PC-3 (cell line): ENCODE data around the gene PTPN20. TPM values are rescaled to one million over a fixed set of nuclear protein-coding genes. Genes with fewer than 3 reads are reported as not detected.

Experiments
- ATAC-seq: fragments of 200-7000 bp; cut with Tn5 transposase; 2 replicates; pipeline ENCODE4 v1.9.1; 2020; ENCODE audit warnings: mild to moderate bottlenecking, moderate library complexity
- BruUV-seq: library from RNA; stranded (reverse); fragments of 400-500 nt; replicated peaks from 2 replicates; lab custom pipeline; 2021; lab: Mats Ljungman, UMichigan
- CTCF ChIA-PET: fragments of 300-600 bp; sonication (Branson Sonifier 250); formaldehyde crosslinking; loops from one replicate; lab custom pipeline; 2022; ENCODE audit warnings: antibody characterized with exemption; lab: Charles Lee
- POLR2A ChIA-PET: fragments of 300-600 bp; sonication (Branson Sonifier 250); formaldehyde crosslinking; loops from one replicate; lab custom pipeline; 2022; ENCODE audit warnings: antibody characterized with exemption; ENCODE audit not compliant: unreplicated experiment; lab: Charles Lee
- DNase-seq: peaks from one replicate; pipeline ENCODE4 v3.0.0-alpha.2; 2015
- H2AFZ ChIP-seq: fragments of 300-600 bp; sonication (generic); 2 replicates; pipeline ENCODE4 v1.6.0; 2016; ENCODE audit warnings: antibody characterized with exemption, low read length
- H3F3A ChIP-seq: fragments of 300-600 bp; sonication (generic); one replicate; pipeline ENCODE4 v1.6.0; 2017; ENCODE audit warnings: antibody characterized with exemption, low read length, control low read depth, mild to moderate bottlenecking; ENCODE audit not compliant: unreplicated experiment
- H3K27ac ChIP-seq: fragments of 300-600 bp; sonication (generic); 2 replicates; pipeline ENCODE4 v1.5.1; 2016; ENCODE audit warnings: mild to moderate bottlenecking, low read length
- H3K27me3 ChIP-seq: fragments of 300-600 bp; sonication (generic); 2 replicates; pipeline ENCODE4 v1.6.1; 2016; ENCODE audit warnings: low read length, mixed read lengths
- H3K36me3 ChIP-seq: fragments of 300-600 bp; sonication (generic); 2 replicates; pipeline ENCODE4 v1.6.1; 2016; ENCODE audit warnings: low read depth, mixed run types, low read length, mixed read lengths
- H3K4me1 ChIP-seq: fragments of 300-600 bp; sonication (generic); 2 replicates; pipeline ENCODE4 v1.5.1; 2016; ENCODE audit warnings: low read length; ENCODE audit not compliant: insufficient read depth
- H3K4me2 ChIP-seq: fragments of 300-600 bp; sonication (generic); 2 replicates; pipeline ENCODE4 v1.6.0; 2016; ENCODE audit warnings: low read length
- H3K4me3 ChIP-seq: fragments of 300-600 bp; sonication (generic); 2 replicates; pipeline ENCODE4 v1.5.1; 2016; ENCODE audit warnings: mild to moderate bottlenecking, low read length, mixed read lengths
- H3K79me2 ChIP-seq: fragments of 300-600 bp; sonication (generic); 2 replicates; pipeline ENCODE4 v1.6.1; 2017; ENCODE audit warnings: low read length, mixed read lengths
- H3K9ac ChIP-seq: fragments of 300-600 bp; sonication (generic); 2 replicates; pipeline ENCODE4 v1.6.0; 2016; ENCODE audit warnings: mild to moderate bottlenecking, low read length
- H3K9me2 ChIP-seq: fragments of 300-600 bp; sonication (generic); replicated peaks from 2 replicates; pipeline ENCODE4 v1.6.1; 2016; ENCODE audit warnings: mixed run types, low read length, mixed read lengths
- H3K9me3 ChIP-seq: fragments of 300-600 bp; sonication (generic); 2 replicates; pipeline ENCODE4 v1.6.1; 2016; ENCODE audit warnings: low read length, mixed read lengths
- H4K20me1 ChIP-seq: fragments of 300-600 bp; sonication (generic); 2 replicates; pipeline ENCODE4 v1.6.1; 2016; ENCODE audit warnings: low read length, mixed read lengths
- CTCF ChIP-seq: fragments of 300-600 bp; sonication (generic); conservative IDR thresholded peaks from 2 replicates; pipeline ENCODE4 v1.5.1; 2017; ENCODE audit warnings: antibody characterized with exemption, low read depth, mild to moderate bottlenecking, low read length
- EZH2 ChIP-seq: fragments of 300-600 bp; sonication (generic); IDR thresholded peaks from one replicate; pipeline ENCODE4 v1.6.1; 2017; ENCODE audit warnings: antibody characterized with exemption, mild to moderate bottlenecking, low read length; ENCODE audit not compliant: unreplicated experiment
- EZH2phosphoT487 ChIP-seq: fragments of 300-600 bp; sonication (generic); IDR thresholded peaks from 2 replicates; pipeline ENCODE4 v1.6.1; 2018; ENCODE audit warnings: mild to moderate bottlenecking, antibody characterized with exemption, low read length, borderline replicate concordance
- intact Hi-C: fragments of 100-400 bp; cut with micrococcal nuclease; formaldehyde crosslinking; loops from 2 replicates; pipeline ENCODE4 v1.9.0; 2023
- total RNA-seq: library from RNA; depleted of rRNA; stranded (reverse); fragments of >200 nt; gene quantifications from 2 replicates; pipeline ENCODE4 v1.2.3, GENCODE V29; 2014

The PTPN20 gene
- total RNA-seq, 1 experiment from 2014 or later, result 3.6 TPM

GRCh38 chr10:47041396-47042198 is 130.4 kb downstream of the PTPN20 start:
- no peak for ATAC-seq
- POLR2A ChIA-PET, result no interaction called here

GRCh38 chr10:47042199-47042473 is 130.9 kb downstream of the PTPN20 start:
- Histone ChIP-seq H3K9ac (no peak overlapping the region), H3K79me2 (no peaks in the 10 kb centered on the region), H3K4me1 (no peaks in the 10 kb centered on the region), H3K27me3 (no peaks in the 10 kb centered on the region), H3K36me3 (no peaks in the 10 kb centered on the region), H3K4me3 (no peak overlapping the region), H3K4me2 (no peak overlapping the region), H3K9me3 (no peaks in the 10 kb centered on the region), H2AFZ (no peak overlapping the region), H3K9me2 (no peaks in the 10 kb centered on the region), H4K20me1 (no peaks in the 10 kb centered on the region), H3F3A (no peaks in the 10 kb centered on the region), H3K27ac (no peak overlapping the region)
- ATAC-seq (no peak), DNase-seq (no peak)
- TF ChIP-seq EZH2, result no peak
- TF ChIP-seq CTCF, result no peak
- no peak for TF ChIP-seq EZH2phosphoT487
- ChIA-PET POLR2A (no interaction called here), CTCF (no interaction called here)
- no TSS peak for BruUV-seq
- intact Hi-C loops, result no loop called here

More at GRCh38 chr10:47041396-47042198, 130.4 kb downstream of the PTPN20 start:
- no peaks in the 10 kb centered on the region for H3K4me1 ChIP-seq
- H3K27me3 ChIP-seq, result no peaks in the 10 kb centered on the region
- H2AFZ ChIP-seq, result no peak overlapping the region
- H3K36me3 ChIP-seq, result no peaks in the 10 kb centered on the region
- BruUV-seq, result no TSS peak
- CTCF ChIA-PET, result no interaction called here
- no peak overlapping the region for H3K9ac ChIP-seq
- H3K9me2 ChIP-seq, result no peaks in the 10 kb centered on the region
- no peak overlapping the region for H3K4me2 ChIP-seq
- H3K27ac ChIP-seq, result no peak overlapping the region
- H3F3A ChIP-seq, result no peaks in the 10 kb centered on the region
- H3K4me3 ChIP-seq, result no peak overlapping the region
- H3K79me2 ChIP-seq, result no peaks in the 10 kb centered on the region
- DNase-seq, result no peak
- no peaks in the 10 kb centered on the region for H4K20me1 ChIP-seq
- intact Hi-C loops, result no loop called here
- H3K9me3 ChIP-seq, result no peaks in the 10 kb centered on the region
- TF ChIP-seq EZH2phosphoT487, result no peak
- no peak for TF ChIP-seq EZH2
- TF ChIP-seq CTCF, result no peak
